Measurements from ENCODE around the gene UQCC2. TPM values are rescaled to one million over a fixed set of nuclear protein-coding genes. Genes with fewer than 3 reads are reported as not detected.
A peak's percentile ranks its signal among the peaks of the same experiment; 100 is the strongest.

UQCC2 gene
- total RNA-seq, 1 experiment from 2014 or later, result 81.0 TPM

DNA sequence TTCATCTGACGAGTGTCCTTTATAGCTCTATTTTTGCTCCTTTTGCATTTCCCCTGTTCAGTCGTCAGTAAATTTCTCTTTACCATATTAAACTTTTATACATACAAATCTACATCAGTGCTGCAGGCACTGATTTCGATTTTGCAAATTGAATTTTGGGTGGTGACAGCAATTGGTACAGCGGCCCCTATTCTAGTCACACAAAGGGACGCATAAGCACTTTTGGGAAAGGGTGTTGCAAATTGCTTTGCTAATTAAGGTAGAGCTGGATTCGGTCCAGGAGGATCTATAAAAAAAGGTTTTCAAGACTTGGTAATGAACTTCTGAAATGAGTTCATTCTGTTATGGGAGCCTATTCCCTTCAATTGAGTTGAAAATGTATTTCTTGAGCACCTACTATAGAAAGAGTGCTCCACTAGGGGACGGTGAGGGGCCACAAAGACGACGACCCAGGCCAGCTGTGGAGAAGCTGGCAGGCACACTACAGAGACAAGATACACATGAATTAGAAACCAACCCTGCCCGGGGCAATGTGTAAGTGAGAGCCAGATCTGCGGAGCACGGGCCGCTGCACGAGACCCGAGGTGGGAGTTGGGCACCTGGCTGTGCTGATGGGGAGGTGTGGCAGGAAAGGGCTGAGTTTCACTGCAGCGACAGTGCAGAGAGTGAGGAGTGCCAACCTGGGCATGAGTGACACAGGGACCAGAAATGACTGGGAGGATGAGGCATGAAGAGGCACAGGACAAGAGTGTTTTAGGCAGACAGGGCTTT lies 5.4 kb downstream of the UQCC2 start:
- no peak for DNase-seq (ENCODE audit: low read depth)

DNA sequence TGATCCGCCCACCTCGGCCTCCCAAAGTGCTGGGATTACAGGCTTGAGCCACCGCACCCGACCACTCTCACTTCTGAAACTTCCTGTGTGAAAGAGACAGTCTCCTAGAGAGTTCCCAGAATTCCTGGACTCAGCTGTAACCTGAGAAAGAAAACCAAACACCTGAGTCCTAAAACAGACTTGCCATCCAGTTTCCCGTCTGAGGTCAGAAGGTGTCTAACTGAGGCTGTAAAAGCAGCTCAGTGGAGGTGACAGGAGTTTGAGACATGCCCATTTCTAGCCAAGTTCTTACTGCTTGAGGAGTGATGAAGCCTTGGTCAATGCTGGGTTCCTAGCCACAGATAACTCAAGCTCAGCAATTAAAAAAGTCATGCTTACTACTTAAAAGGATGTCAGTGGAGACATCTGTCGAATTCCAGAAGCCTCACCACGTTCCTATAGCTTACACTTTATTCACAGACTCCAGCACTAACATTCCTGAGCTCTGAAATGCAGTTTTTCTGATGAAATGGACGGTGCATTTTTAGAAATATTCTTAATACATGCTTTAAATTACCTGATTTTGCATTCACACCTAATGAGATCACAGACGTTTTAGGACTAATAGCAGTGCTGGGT lies 6.1 kb downstream of the UQCC2 start:
- DNase-seq (ENCODE audit: low read depth), result no peak

- DNase-seq (ENCODE audit: low read depth), result no peak
Measured at GRCh38 chr6:33704215-33705066, 7.1 kb downstream of the UQCC2 start.

DNA sequence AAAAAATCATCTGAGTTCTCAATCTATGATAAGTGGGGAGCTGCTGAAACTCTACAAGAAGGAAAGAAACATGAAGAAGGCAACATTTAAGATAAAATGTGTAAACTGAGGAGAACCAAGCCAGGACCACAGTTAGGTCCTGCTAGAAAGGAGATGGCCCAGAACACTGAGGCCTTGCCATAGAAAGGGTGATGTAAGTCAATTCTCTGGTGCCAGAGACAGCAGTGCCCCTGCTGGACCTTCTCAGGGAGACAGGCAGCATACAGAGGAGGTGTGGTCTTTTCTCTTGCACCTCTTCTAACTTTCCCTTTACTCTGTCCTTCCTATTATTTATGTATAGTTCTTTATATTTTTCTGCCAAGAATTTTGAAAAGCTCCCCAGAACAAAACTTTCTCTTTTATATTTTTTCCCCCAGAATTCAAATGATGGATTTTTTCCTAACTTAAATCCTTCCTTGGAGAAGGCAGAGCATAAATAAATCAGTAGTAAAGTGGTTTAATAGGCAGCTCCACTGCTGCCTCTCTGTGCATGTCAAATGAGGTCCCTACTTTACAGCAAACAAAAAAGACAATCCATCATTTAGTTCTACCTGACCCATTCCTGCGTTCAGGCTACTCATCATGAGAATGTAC lies 9.0 kb downstream of the UQCC2 start:
- peak; percentile 67 for DNase-seq (ENCODE audit: low read depth)

GRCh38 chr6:33700391-33701050 lies 11.0 kb downstream of the UQCC2 start:
- peak; percentile 75 for DNase-seq (ENCODE audit: low read depth)

GRCh38 chr6:33699739-33700138 lies 11.8 kb downstream of the UQCC2 start:
- no peak for DNase-seq (ENCODE audit: low read depth)

DNA sequence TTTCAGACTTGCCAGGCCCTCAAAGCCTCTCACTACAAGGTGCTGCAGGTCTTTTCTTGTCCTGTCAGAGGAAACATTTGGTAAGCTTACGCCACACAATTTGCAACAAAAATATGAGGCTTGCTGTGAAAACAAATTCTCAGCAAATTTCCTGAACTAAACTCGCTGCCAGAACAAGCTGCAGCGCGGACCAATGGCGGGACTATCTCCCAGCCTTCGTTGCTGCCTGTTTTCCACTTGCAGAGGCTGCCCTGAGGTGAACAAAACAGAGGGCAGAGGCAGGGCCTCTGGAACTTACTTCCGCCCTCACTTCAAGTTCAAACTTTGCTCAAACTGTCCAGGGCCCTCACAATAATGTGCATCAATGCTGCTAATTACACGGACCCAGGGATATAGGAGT lies 12.4 kb downstream of the UQCC2 start:
- DNase-seq (ENCODE audit: low read depth), result no peak

DNA sequence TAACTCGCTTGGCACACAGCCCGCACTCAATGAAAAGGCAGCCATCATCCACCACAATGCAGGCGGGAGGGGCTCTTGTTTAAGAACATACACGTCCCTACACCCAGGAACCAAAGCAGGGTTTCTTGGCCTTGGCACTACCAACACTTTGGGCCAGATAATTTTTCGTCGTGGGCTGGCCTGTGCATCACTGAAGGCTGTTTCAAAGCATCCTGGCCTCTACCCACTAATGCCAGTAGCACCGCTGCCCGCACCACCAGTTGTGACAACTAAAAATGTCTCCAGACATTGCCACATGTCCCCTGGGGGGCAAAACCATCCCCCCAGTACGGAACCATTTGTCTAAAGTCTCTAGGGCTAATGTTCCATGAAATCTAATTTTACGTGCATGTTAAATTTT lies 13.0 kb downstream of the UQCC2 start:
- no peak for DNase-seq (ENCODE audit: low read depth)

- DNase-seq (ENCODE audit: low read depth), result no peak
Measured at GRCh38 chr6:33697845-33698244, 13.7 kb downstream of the UQCC2 start.

DNA sequence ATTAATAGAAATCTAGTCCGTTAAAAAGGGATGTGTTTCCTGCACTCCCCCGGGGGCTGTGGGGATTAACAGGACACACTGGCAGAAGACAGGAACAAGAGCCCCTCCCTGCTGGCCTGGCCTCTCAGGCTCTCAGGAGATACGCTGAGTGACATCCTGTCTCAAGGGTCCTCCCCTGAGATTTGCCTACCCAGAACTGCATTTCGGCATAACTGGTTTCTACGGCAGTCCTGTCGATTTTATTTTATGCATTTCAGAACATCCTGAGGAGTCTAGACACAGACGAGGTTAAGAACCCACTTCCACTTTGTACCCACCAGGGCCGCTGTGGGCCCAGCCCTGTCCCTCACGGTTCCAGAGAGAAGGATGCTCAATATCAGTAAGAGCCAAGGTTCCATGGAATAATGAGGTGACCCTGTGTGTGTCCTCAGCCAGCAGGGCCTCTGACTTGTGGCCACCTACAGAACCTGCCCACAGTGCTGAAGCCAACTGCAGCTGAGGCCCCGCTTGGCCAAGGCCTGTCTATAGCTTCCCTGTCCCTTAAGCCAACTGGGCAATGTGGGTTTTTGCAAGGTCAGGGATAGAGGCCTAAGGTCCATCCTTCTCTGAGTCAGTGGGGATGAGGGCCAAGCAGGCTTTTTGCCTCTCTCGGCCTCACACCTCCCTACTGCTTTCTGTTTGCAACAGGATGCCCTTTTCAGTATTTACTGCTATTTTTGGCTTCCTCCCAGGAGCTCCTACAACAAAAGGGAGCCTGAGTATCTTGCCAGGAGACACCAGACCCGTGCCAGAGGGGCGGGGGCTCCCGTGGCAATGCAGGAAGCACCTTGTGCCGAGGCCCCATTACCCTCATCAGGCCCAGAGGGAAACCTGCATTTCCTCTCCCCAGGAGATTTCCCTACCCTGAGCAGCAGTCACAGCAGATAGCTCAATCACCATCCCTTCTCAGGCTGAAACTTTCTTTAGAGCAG lies 14.7 kb downstream of the UQCC2 start:
- peak; percentile 97 for DNase-seq (ENCODE audit: low read depth)

GRCh38 chr6:33696076-33696475 lies 15.4 kb downstream of the UQCC2 start:
- no peak for DNase-seq (ENCODE audit: low read depth)

- DNase-seq (ENCODE audit: low read depth), result no peak
Measured at GRCh38 chr6:33695451-33695887, 16.0 kb downstream of the UQCC2 start.

- no peak for DNase-seq (ENCODE audit: low read depth)
Measured at GRCh38 chr6:33694977-33695376, 16.5 kb downstream of the UQCC2 start.

- peak; percentile 89 for DNase-seq (ENCODE audit: low read depth)
Measured at GRCh38 chr6:33694401-33694931, 17.0 kb downstream of the UQCC2 start.

DNA sequence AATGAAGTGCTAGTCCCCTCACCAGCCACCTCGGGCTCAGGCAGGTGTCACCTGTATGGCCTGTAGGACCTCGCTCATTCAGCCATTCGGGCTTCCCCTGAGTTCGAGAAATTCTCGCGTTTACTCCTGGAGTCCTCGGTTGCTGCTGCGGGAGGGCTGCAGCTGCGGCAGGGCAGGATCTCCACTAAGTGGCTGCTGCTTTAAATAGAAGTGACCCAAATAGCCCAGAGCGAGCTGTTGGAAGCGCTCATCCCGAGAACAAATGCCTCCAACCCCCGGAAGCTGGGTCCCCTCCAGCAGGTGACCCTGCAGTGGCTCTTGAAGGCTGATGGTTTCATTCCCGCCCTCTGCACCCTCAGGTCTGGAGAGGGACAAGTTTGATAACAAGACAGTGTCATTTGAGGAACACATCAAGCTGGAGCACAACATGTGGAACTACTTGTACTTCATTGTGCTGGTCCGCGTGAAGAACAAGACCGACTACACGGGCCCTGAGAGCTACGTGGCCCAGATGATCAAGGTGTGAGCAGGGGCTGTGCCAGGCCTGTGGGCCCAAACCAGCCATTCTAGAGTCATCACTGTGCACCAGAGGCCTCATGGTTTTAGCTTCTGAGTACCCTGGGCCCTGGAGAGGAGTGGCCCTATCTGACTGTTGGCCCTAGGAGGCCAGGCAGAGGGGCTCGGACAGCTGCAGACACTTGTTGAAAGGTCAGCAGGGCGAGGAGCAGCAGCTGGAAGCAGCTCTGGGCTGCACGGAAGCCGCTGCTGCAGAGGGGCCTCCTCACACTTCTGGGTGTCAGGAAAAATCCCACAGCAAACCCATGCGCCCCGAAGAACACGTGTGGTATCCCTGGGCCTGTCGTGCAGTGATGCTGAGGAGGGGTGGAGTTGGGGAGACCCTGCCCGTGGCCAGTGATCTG lies 18.1 kb downstream of the UQCC2 start:
- no peak for DNase-seq (ENCODE audit: low read depth)

DNA sequence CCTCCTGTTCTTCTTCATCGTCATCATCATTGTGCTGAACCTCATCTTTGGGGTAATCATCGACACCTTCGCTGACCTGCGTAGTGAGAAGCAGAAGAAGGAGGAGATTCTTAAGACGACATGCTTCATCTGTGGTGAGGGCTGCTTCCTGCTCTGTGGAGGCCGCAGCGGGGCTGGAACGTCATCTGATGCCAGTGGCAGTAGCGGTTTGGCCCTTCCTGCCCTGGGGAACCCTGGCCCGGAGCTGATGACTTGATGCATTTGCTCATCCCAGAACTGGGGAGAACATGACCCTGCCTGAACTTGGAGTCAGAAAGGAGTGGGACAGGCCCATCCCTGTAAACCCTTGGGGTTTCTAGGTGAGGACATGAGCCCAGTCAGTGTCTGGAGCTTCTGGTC lies 18.7 kb downstream of the UQCC2 start:
- peak; percentile 85 for DNase-seq (ENCODE audit: low read depth)

GRCh38 chr6:33692078-33692759 lies 19.3 kb downstream of the UQCC2 start:
- DNase-seq (ENCODE audit: low read depth), result peak; percentile 89

DNA sequence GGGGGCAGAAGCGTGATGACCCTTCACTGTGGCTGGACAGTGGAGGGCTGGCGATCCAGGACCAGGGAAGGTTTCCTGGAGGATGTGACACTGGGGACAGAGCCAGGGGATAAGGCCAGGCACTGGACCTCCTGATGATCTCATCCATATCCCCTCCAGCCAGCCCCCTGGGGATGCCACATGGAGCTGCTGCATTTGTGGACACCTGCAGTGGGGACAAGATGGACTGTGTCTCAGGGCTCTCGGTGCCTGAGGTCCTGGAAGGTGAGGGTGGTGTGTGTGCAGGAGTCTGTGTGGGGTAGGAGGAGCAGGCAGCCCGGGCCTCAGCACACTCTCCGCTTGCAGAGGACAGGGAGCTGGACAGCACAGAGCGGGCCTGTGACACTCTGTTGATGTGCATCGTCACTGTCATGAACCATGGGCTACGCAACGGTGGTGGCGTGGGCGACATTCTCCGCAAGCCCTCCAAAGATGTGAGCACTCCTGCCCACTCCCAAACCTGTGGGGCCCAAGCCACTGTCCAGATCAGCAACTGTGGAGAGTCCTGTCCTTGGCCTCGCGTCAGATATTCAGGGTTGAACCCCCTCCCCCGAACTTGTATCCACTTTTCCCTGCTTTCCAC lies 19.9 kb downstream of the UQCC2 start:
- DNase-seq (ENCODE audit: low read depth), result no peak
